GM19099 (cell line): ENCODE measurements around the gene TTLL8.

ENCODE experiments used
- POLR2A ChIP-seq: IDR thresholded peaks from 3 replicates; pipeline ENCODE4 v1.6.1; 2011; ENCODE audit warnings: low read depth; ENCODE audit not compliant: insufficient read length; ENCODE audit errors: extremely low read depth

The TTLL8 gene

GRCh38 chr22:50000587-50001387 is 57.3 kb downstream of the TTLL8 start:
- TF ChIP-seq POLR2A: no peak

GRCh38 chr22:49999946-50000586 is 58.0 kb downstream of the TTLL8 start:
- TF ChIP-seq POLR2A: no peak

- no peak for TF ChIP-seq POLR2A
These were observed 58.8 kb downstream of the TTLL8 start for GRCh38 chr22:49999063-49999945.

GRCh38 chr22:49998718-49999062 is 59.4 kb downstream of the TTLL8 start:
- TF ChIP-seq POLR2A: no peak

GRCh38 chr22:49997932-49998717 is 60.0 kb downstream of the TTLL8 start:
- TF ChIP-seq POLR2A: no peak

GRCh38 chr22:49997251-49997599 is 60.9 kb downstream of the TTLL8 start:
- TF ChIP-seq POLR2A: no peak

- no peak for TF ChIP-seq POLR2A
These were observed 61.4 kb downstream of the TTLL8 start for GRCh38 chr22:49996518-49997250.

GRCh38 chr22:49996119-49996517 is 62.0 kb downstream of the TTLL8 start:
- TF ChIP-seq POLR2A: no peak

- TF ChIP-seq POLR2A: no peak
These were observed 62.6 kb downstream of the TTLL8 start for GRCh38 chr22:49995361-49996118.

GRCh38 chr22:49995041-49995360 is 63.1 kb downstream of the TTLL8 start:
- no peak for TF ChIP-seq POLR2A

GRCh38 chr22:49994361-49995040 is 63.6 kb downstream of the TTLL8 start:
- TF ChIP-seq POLR2A: no peak

GRCh38 chr22:49993649-49994360 is 64.3 kb downstream of the TTLL8 start:
- TF ChIP-seq POLR2A: no peak

GRCh38 chr22:49992921-49993648 is 65.0 kb downstream of the TTLL8 start:
- TF ChIP-seq POLR2A: no peak
